Astrocyte (in vitro differentiated cells and primary cell): ENCODE data around the gene TXNL4A. TPM values are rescaled to one million over a fixed set of nuclear protein-coding genes. Genes with fewer than 3 reads are reported as not detected.

Experiments
- DNase-seq: peaks from one replicate; pipeline ENCODE4 v3.0.0-alpha.2; 2010; ENCODE audit warnings: low read depth
- FAIRE-seq: peaks from 2 replicates; lab custom pipeline; 2011; peaks lifted over from hg19 to GRCh38; lab: Jason Lieb, UNC
- H2AFZ ChIP-seq: 2 replicates; pipeline ENCODE4 v1.6.0; 2012; ENCODE audit warnings: low read depth, low read length, inconsistent platforms
- H3K27ac ChIP-seq: 2 replicates; pipeline ENCODE4 v1.5.1; 2011; ENCODE audit warnings: low read depth, low read length, inconsistent platforms
- H3K27me3 ChIP-seq: 2 replicates; pipeline ENCODE4 v1.6.0; 2011; ENCODE audit warnings: low read length, inconsistent platforms; ENCODE audit not compliant: insufficient read depth
- H3K36me3 ChIP-seq: 2 replicates; pipeline ENCODE4 v1.5.1; 2011; ENCODE audit warnings: low read length, inconsistent platforms; ENCODE audit not compliant: insufficient read depth
- H3K4me1 ChIP-seq: 2 replicates; pipeline ENCODE4 v1.5.1; 2011; ENCODE audit warnings: low read length, inconsistent platforms; ENCODE audit not compliant: insufficient read depth
- H3K4me2 ChIP-seq: 2 replicates; pipeline ENCODE4 v1.6.0; 2012; ENCODE audit warnings: low read length, inconsistent platforms
- H3K4me3 ChIP-seq: 2 replicates; pipeline ENCODE4 v1.5.1; 2011; ENCODE audit warnings: low read depth, mild to moderate bottlenecking, low read length, inconsistent platforms; ENCODE audit not compliant: insufficient read depth
- H3K79me2 ChIP-seq: 2 replicates; pipeline ENCODE4 v1.6.0; 2012; ENCODE audit warnings: mild to moderate bottlenecking, low read length, inconsistent platforms; ENCODE audit not compliant: insufficient read depth
- H3K9ac ChIP-seq: 2 replicates; pipeline ENCODE4 v1.6.0; 2012; ENCODE audit warnings: mild to moderate bottlenecking, low read length, inconsistent platforms
- H3K9me3 ChIP-seq: 2 replicates; pipeline ENCODE4 v1.5.1; 2012; ENCODE audit warnings: low read depth, mild to moderate bottlenecking, low read length, inconsistent platforms; ENCODE audit not compliant: insufficient read depth
- H4K20me1 ChIP-seq: 2 replicates; pipeline ENCODE4 v1.6.0; 2012; ENCODE audit warnings: low read length, inconsistent platforms; ENCODE audit not compliant: insufficient read depth
- H3K27ac Mint-ChIP-seq: one replicate; pipeline ENCODE4 v1.8.0; 2021; ENCODE audit warnings: mild to moderate bottlenecking, mixed read lengths; ENCODE audit not compliant: unreplicated experiment
- H3K27me3 Mint-ChIP-seq: one replicate; pipeline ENCODE4 v1.8.0; 2021; ENCODE audit warnings: low read depth, mixed read lengths; ENCODE audit not compliant: unreplicated experiment
- H3K36me3 Mint-ChIP-seq: one replicate; pipeline ENCODE4 v1.8.0; 2021; ENCODE audit warnings: low read depth, mixed read lengths; ENCODE audit not compliant: unreplicated experiment
- H3K4me1 Mint-ChIP-seq: one replicate; pipeline ENCODE4 v1.8.0; 2021; ENCODE audit warnings: low read depth, mixed read lengths; ENCODE audit not compliant: unreplicated experiment
- H3K4me3 Mint-ChIP-seq: one replicate; pipeline ENCODE4 v1.8.0; 2021; ENCODE audit warnings: mild to moderate bottlenecking, moderate library complexity, mixed read lengths; ENCODE audit not compliant: unreplicated experiment
- H3K9me3 Mint-ChIP-seq: one replicate; pipeline ENCODE4 v1.8.0; 2021; ENCODE audit warnings: mild to moderate bottlenecking, mixed read lengths; ENCODE audit not compliant: unreplicated experiment
- CTCF ChIP-seq: IDR thresholded peaks from 2 replicates; pipeline ENCODE4 v1.5.1; 2011; ENCODE audit warnings: low read depth, mild to moderate bottlenecking, inconsistent platforms, low read length, moderate library complexity; ENCODE audit not compliant: insufficient read depth
- EZH2 ChIP-seq: IDR thresholded peaks from 2 replicates; pipeline ENCODE4 v1.6.1; 2012; ENCODE audit warnings: mild to moderate bottlenecking, low read length, inconsistent platforms; ENCODE audit not compliant: insufficient read depth
- total RNA-seq: library from RNA; stranded (reverse); gene quantifications from 2 replicates; pipeline ENCODE4 v1.2.1, GENCODE V29; 2021

The TXNL4A gene
- total RNA-seq, 1 donor from 2014 or later: 135 TPM

GRCh38 chr18:79938196-79938595, 50.2 kb downstream of the TXNL4A start:
- H3K36me3 ChIP-seq: peaks cover 10% of the 10 kb centered on the region
- Mint-ChIP-seq H3K4me1 (no peaks in the 10 kb centered on the region), H3K27ac (no peak overlapping the region), H3K27me3 (no peaks in the 10 kb centered on the region), H3K4me3 (no peak overlapping the region), H3K36me3 (peaks cover 46% of the 10 kb centered on the region), H3K9me3 (peaks cover 6% of the 10 kb centered on the region)
- peaks cover 80% of the 10 kb centered on the region for H4K20me1 ChIP-seq
- no peaks in the 10 kb centered on the region for H3K27me3 ChIP-seq
- DNase-seq (no peak), FAIRE-seq (no peak)
- TF ChIP-seq CTCF: no peak
- no peak for TF ChIP-seq EZH2
- no peak overlapping the region for H3K4me2 ChIP-seq
- peaks cover 89% of the 10 kb centered on the region for H3K79me2 ChIP-seq
- H2AFZ ChIP-seq: no peak overlapping the region
- no peak overlapping the region for H3K4me3 ChIP-seq
- H3K4me1 ChIP-seq: no peaks in the 10 kb centered on the region
- H3K27ac ChIP-seq: no peak overlapping the region
- H3K9me3 ChIP-seq: peaks cover 7% of the 10 kb centered on the region
- H3K9ac ChIP-seq: no peak overlapping the region

GRCh38 chr18:79937103-79937860, 51.1 kb downstream of the TXNL4A start:
- H3K9me3 ChIP-seq: peaks cover 7% of the 10 kb centered on the region
- no peak for DNase-seq
- H3K79me2 ChIP-seq: peaks cover 81% of the 10 kb centered on the region
- no peaks in the 10 kb centered on the region for H3K4me1 ChIP-seq
- no peak overlapping the region for H3K27ac ChIP-seq
- Mint-ChIP-seq H3K4me3 (no peak overlapping the region), H3K4me1 (no peaks in the 10 kb centered on the region), H3K27me3 (no peaks in the 10 kb centered on the region), H3K9me3 (peaks cover 10% of the 10 kb centered on the region), H3K27ac (no peak overlapping the region), H3K36me3 (peaks cover 48% of the 10 kb centered on the region)
- H3K36me3 ChIP-seq: peaks cover 7% of the 10 kb centered on the region
- H3K4me3 ChIP-seq: no peak overlapping the region
- no peak overlapping the region for H2AFZ ChIP-seq
- no peak overlapping the region for H3K4me2 ChIP-seq
- TF ChIP-seq CTCF (no peak), EZH2 (no peak)
- H4K20me1 ChIP-seq: peaks cover 71% of the 10 kb centered on the region
- H3K9ac ChIP-seq: no peak overlapping the region
- FAIRE-seq: no peak
- H3K27me3 ChIP-seq: no peaks in the 10 kb centered on the region

GRCh38 chr18:79936641-79937040, 51.7 kb downstream of the TXNL4A start:
- TF ChIP-seq EZH2 (no peak), CTCF (no peak)
- Histone ChIP-seq H3K36me3 (peaks cover 4% of the 10 kb centered on the region), H3K27ac (no peak overlapping the region), H3K4me1 (no peaks in the 10 kb centered on the region), H4K20me1 (peaks cover 65% of the 10 kb centered on the region), H3K9me3 (peaks cover 7% of the 10 kb centered on the region), H3K4me2 (no peak overlapping the region), H3K79me2 (peaks cover 76% of the 10 kb centered on the region), H3K4me3 (no peak overlapping the region), H2AFZ (no peak overlapping the region), H3K9ac (no peak overlapping the region), H3K27me3 (no peaks in the 10 kb centered on the region)
- no peak for DNase-seq
- H3K4me3 Mint-ChIP-seq: no peak overlapping the region
- peaks cover 13% of the 10 kb centered on the region for H3K9me3 Mint-ChIP-seq
- FAIRE-seq: no peak
- H3K27me3 Mint-ChIP-seq: no peaks in the 10 kb centered on the region
- H3K27ac Mint-ChIP-seq: no peak overlapping the region
- H3K36me3 Mint-ChIP-seq: peaks cover 50% of the 10 kb centered on the region
- no peaks in the 10 kb centered on the region for H3K4me1 Mint-ChIP-seq
